ENCODE measurements around the gene ZCCHC8. TPM values are rescaled to one million over a fixed set of nuclear protein-coding genes. Genes with fewer than 3 reads are reported as not detected.
"Not testable (repeated sequence)": the region's sequence is repeated elsewhere in the genome, so short reads cannot be mapped to it uniquely, and the experiment has no call there.

Gene ZCCHC8
- polyA plus RNA-seq, 1 experiment = 12.7 TPM

DNA sequence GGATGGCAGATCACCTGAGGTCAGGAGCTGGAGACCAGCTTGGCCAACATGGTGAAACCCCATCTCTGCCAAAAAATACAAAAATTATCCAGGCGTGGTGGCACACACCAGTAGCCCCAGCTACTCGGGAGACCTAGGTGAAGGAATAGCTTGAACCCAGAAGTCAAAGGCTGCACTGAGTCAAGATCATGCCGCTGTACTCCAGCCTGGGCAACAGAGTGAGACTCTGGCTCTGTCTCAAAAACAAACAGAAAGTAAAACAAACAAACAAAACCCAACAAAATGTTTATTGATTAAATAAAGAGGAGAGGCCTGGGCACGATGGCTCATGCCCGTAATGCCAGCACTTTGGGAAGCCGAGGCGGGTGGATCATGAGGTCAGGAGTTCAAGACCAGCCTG is 5.5 kb downstream of the ZCCHC8 start:
- H3K27me3 ChIP-seq (ENCODE audit: control insufficient read depth, insufficient read depth, low read length) = no peaks in the 10 kb centered on the region
- no peak for TF ChIP-seq CTCF (IDR thresholded peaks at IDR 0.05; ENCODE audit: insufficient read depth, low read depth, low read length)
- ChIA-PET CTCF (interaction anchor here (1.0 to 1.7 kb wide), 3 partner anchors 12 to 23 kb away, joined by 3 to 4 read pairs (median 4); no protein-coding TSS in a partner anchor), POLR2A (no interaction called here)
- H3K4me3 ChIP-seq (ENCODE audit: low read depth, low read length) = no peak overlapping the region
- no peak for DNase-seq (ENCODE audit: low read depth)
- peaks cover 6% of the 10 kb centered on the region for H3K36me3 ChIP-seq (ENCODE audit: control insufficient read depth, insufficient read depth, low read length)

DNA sequence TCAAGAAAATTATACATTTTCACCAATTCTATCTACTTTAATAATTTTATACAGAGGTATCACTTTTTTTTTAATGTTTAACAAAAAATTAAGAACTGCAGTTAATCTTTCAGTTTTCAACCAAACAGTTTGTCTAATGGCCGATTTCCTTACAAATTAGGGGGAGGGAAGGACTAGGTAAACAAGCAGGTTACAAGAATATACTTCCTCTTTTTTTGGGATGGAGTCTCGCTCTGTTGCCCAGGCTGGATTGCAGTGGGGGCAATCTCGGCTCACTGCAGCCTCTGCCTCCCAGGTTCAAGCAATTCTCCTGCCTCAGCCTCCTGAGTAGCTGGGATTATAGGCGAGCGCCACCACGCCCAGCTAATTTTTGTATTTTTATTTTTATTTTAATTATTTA is 7.5 kb downstream of the ZCCHC8 start:
- H3K36me3 ChIP-seq (ENCODE audit: control insufficient read depth, insufficient read depth, low read length); H3K27me3 ChIP-seq (ENCODE audit: control insufficient read depth, insufficient read depth, low read length); DNase-seq (ENCODE audit: low read depth); POLR2A ChIA-PET; H3K4me3 ChIP-seq (ENCODE audit: low read depth, low read length): not testable (repeated sequence)
- CTCF ChIA-PET = interaction anchor here (0.7 kb wide), 1 partner anchor 22 kb away, joined by 3 read pairs; no protein-coding TSS in a partner anchor

DNA sequence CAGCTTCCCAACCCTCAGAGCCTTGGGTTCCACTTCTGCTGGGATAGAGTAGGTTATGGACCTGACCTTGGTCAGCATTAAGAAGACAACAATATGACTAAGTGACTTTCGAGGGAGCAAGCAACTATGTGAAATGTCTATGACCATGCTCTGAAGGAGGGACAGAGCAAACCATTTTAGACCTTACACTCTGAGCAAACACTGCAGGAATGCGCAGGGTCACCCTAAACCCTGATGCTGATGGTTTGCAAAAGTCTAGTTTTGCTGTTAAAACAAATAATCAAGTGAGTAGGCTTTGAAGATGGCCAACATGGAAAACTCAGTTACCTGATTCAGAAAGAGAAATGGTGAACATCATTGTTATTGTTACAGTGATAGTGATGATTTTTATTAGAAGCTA is 8.7 kb downstream of the ZCCHC8 start:
- Histone ChIP-seq H3K36me3 (ENCODE audit: control insufficient read depth, insufficient read depth, low read length) (peaks cover 11% of the 10 kb centered on the region), H3K4me3 (ENCODE audit: low read depth, low read length) (no peak overlapping the region), H3K27me3 (ENCODE audit: control insufficient read depth, insufficient read depth, low read length) (no peaks in the 10 kb centered on the region)
- TF ChIP-seq CTCF (IDR thresholded peaks at IDR 0.05; ENCODE audit: insufficient read depth, low read depth, low read length) = no peak
- DNase-seq (ENCODE audit: low read depth) = no peak
- ChIA-PET CTCF (interaction anchor here (0.7 kb wide), 1 partner anchor 20 kb away, joined by 3 read pairs; no protein-coding TSS in a partner anchor), POLR2A (interaction anchor here (0.9 kb wide), 1 partner anchor 9 kb away, joined by 3 read pairs; the partner anchor contains the start of gene ZCCHC8)

DNA sequence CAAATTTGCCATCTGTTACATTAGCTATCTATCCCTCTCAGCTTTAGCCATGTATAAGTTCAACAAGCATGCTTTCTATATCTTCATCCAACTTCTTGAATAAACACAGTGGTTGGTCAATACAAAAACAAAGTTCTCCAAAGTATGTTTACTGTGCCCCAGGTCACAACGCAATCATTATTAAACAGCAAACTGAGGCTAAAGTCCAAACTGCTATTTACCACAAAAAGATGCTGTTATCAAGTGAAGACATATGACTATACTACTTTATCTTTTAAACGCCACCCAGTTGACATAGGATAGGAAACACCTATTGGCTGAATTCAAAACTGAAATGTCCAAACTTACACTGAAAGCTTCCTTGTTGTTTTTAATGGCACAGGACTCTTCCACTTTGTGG is 11.7 kb downstream of the ZCCHC8 start:
- DNase-seq (ENCODE audit: low read depth) = no peak
- POLR2A ChIA-PET = no interaction called here
- CTCF ChIA-PET = interaction anchor here (1.1 kb wide), 1 partner anchor 16 kb away, joined by 3 read pairs; no protein-coding TSS in a partner anchor

DNA sequence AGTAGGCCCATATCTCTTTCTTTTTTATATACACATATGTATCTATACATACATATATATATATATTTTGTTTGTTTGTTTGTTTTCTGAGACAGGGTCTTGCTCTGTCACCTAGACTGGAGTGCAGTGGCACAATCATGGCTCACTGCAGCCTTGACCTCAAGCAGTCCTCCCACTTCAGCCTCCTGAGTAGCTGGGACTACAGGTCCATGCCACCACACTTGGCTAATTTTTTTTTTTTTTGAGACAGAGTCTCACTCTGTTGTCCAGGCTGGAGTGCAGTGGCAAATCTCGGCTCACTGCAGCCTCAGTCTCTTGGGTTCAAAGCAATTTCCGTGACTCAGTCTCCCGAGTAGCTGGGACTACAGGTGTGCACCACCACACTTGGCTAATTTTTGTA is 12.9 kb downstream of the ZCCHC8 start:
- DNase-seq (ENCODE audit: low read depth); H3K27me3 ChIP-seq (ENCODE audit: control insufficient read depth, insufficient read depth, low read length); POLR2A ChIA-PET; H3K4me3 ChIP-seq (ENCODE audit: low read depth, low read length): not testable (repeated sequence)
- CTCF ChIA-PET = interaction anchor here (1.6 kb wide), 1 partner anchor 16 kb away, joined by 6 read pairs; no protein-coding TSS in a partner anchor
- peaks cover 19% of the 10 kb centered on the region for H3K36me3 ChIP-seq (ENCODE audit: control insufficient read depth, insufficient read depth, low read length)

More for the DNA sequence above, 11.7 kb downstream of the ZCCHC8 start:
- peaks cover 18% of the 10 kb centered on the region for H3K36me3 ChIP-seq (ENCODE audit: control insufficient read depth, insufficient read depth, low read length)
- no peak overlapping the region for H3K4me3 ChIP-seq (ENCODE audit: low read depth, low read length)
- TF ChIP-seq CTCF (IDR thresholded peaks at IDR 0.05; ENCODE audit: insufficient read depth, low read depth, low read length) = no peak
- H3K27me3 ChIP-seq (ENCODE audit: control insufficient read depth, insufficient read depth, low read length) = no peaks in the 10 kb centered on the region

- Histone ChIP-seq H3K36me3 (ENCODE audit: control insufficient read depth, insufficient read depth, low read length) (peaks cover 17% of the 10 kb centered on the region), H3K27me3 (ENCODE audit: control insufficient read depth, insufficient read depth, low read length) (no peaks in the 10 kb centered on the region), H3K4me3 (ENCODE audit: low read depth, low read length) (no peak overlapping the region)
- DNase-seq (ENCODE audit: low read depth) = no peak
- TF ChIP-seq CTCF (IDR thresholded peaks at IDR 0.05; ENCODE audit: insufficient read depth, low read depth, low read length) = no peak
- CTCF ChIA-PET = interaction anchor here (1.6 kb wide), 1 partner anchor 15 kb away, joined by 6 read pairs; no protein-coding TSS in a partner anchor
- POLR2A ChIA-PET = no interaction called here
Observed at GRCh38 chr12:122486805-122487426, 13.8 kb downstream of the ZCCHC8 start.

DNA sequence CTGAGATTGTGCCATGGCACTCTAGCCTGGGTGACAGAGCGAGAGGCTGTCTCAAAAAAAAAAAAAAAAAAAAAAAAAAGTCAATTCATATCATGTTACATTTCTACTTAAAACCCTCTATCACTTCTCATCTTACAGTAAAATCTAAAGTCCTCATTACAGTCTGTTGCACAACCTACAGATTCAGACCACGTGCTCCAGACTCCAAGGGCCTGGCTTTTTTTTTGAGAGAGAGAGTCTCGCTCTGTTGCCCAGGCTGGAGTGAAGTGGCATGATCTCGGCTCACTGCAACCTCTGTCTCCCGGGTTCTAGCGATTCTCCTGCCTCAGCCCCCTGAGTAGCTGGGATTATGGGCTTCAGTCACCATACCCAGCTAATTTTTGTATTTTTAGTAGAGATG is 14.4 kb downstream of the ZCCHC8 start:
- H3K4me3 ChIP-seq (ENCODE audit: low read depth, low read length); H3K27me3 ChIP-seq (ENCODE audit: control insufficient read depth, insufficient read depth, low read length); POLR2A ChIA-PET; DNase-seq (ENCODE audit: low read depth): not testable (repeated sequence)
- peaks cover 17% of the 10 kb centered on the region for H3K36me3 ChIP-seq (ENCODE audit: control insufficient read depth, insufficient read depth, low read length)
- CTCF ChIA-PET = interaction anchor here (1.0 to 1.6 kb wide), 2 partner anchors 15 to 152 kb away, joined by 3 to 6 read pairs; no protein-coding TSS in a partner anchor

- DNase-seq (ENCODE audit: low read depth); H3K27me3 ChIP-seq (ENCODE audit: control insufficient read depth, insufficient read depth, low read length); H3K4me3 ChIP-seq (ENCODE audit: low read depth, low read length); POLR2A ChIA-PET: not testable (repeated sequence)
- peaks cover 20% of the 10 kb centered on the region for H3K36me3 ChIP-seq (ENCODE audit: control insufficient read depth, insufficient read depth, low read length)
- CTCF ChIA-PET = interaction anchor here (0.7 to 3.3 kb wide), 3 partner anchors 12 to 85 kb away, joined by 3 to 13 read pairs (median 4); no protein-coding TSS in a partner anchor
Observed at GRCh38 chr12:122484385-122484784, 16.3 kb downstream of the ZCCHC8 start.

Measured in BJ (cell line).